HepG2 (cell line): ENCODE data around the gene SPTAN1. TPM values are rescaled to one million over a fixed set of nuclear protein-coding genes. Genes with fewer than 3 reads are reported as not detected.

Experiments
- ATAC-seq: fragments of 200-7000 bp; cut with Tn5 transposase; 3 replicates; pipeline ENCODE4 v1.9.1; 2020; ENCODE audit warnings: mild to moderate bottlenecking, moderate library complexity
- BruUV-seq: library from RNA; stranded (reverse); fragments of 400-500 nt; replicated peaks from 2 replicates; lab custom pipeline; 2021; lab: Mats Ljungman, UMichigan
- CTCF ChIA-PET: fragments of 300-600 bp; formaldehyde crosslinking; extraction: SDS; loops from one replicate; lab custom pipeline; 2021; ENCODE audit warnings: low total read pairs, inconsistent platforms, low intra/inter-chr PET ratio; lab: Yijun Ruan, JAX
- POLR2A ChIA-PET: fragments of 350-600 bp; sonication (Branson Sonifier 250); formaldehyde crosslinking; loops from one replicate; lab custom pipeline; 2020; ENCODE audit warnings: antibody characterized with exemption, inconsistent platforms; lab: Yijun Ruan, JAX
- DNase-seq: peaks from one replicate; pipeline ENCODE4 v3.0.0-alpha.2; 2015; ENCODE audit warnings: low spot score
- FAIRE-seq: peaks from 3 replicates; lab custom pipeline; 2011; peaks lifted over from hg19 to GRCh38; lab: Jason Lieb, UNC
- H2AFZ ChIP-seq: one replicate; pipeline ENCODE4 v1.6.1; 2011; ENCODE audit warnings: low read length, inconsistent platforms
- H3K27ac ChIP-seq: fragments of 300-600 bp; 3 replicates; pipeline ENCODE4 v1.8.0; 2011; ENCODE audit warnings: mixed run types, mild to moderate bottlenecking, mixed read lengths, low read length, inconsistent platforms; ENCODE audit not compliant: insufficient read depth; ENCODE audit errors: extremely low read length
- H3K27me3 ChIP-seq, 2 experiments: fragments of 200-600 bp in 1 of 2; 2 replicates in 1 of 2; 3 replicates in 1 of 2; pipeline versions ENCODE4 v1.6.0 to v1.8.0; 2011; ENCODE audit warnings: low read length in 2 of 2, mild to moderate bottlenecking in 2 of 2, moderate library complexity in 2 of 2, inconsistent platforms in 1 of 2; ENCODE audit not compliant: insufficient read depth in 2 of 2, control insufficient read depth in 1 of 2
- H3K36me3 ChIP-seq, 2 experiments: fragments of 200-600 bp in 1 of 2; replicated peaks in 1 of 2; 2 replicates in 1 of 2; 3 replicates in 1 of 2; pipeline versions ENCODE4 v1.5.1 to v1.8.0; 2011; ENCODE audit warnings: low read length in 2 of 2, inconsistent platforms in 1 of 2; ENCODE audit not compliant: insufficient read depth in 2 of 2, control insufficient read depth in 1 of 2
- H3K4me1 ChIP-seq: 2 replicates; pipeline ENCODE4 v1.5.1; 2012; ENCODE audit warnings: low read length, inconsistent platforms; ENCODE audit not compliant: insufficient read depth
- H3K4me2 ChIP-seq: 2 replicates; pipeline ENCODE4 v1.6.0; 2011; ENCODE audit warnings: low read depth, low read length, inconsistent platforms
- H3K4me3 ChIP-seq, 3 experiments: fragments of 200-600 bp in 1 of 3; sonication (generic), shearing (Covaris generic) in 1 of 3; replicated peaks in 1 of 3; 2 replicates each; pipeline ENCODE4 v1.5.1; 2011 to 2016; ENCODE audit warnings: low read length in 3 of 3, inconsistent platforms in 2 of 3, low read depth in 2 of 3, mild to moderate bottlenecking in 2 of 3, control low read depth in 1 of 3, mixed read lengths in 1 of 3; ENCODE audit not compliant: insufficient read depth in 1 of 3
- H3K79me2 ChIP-seq: one replicate; pipeline ENCODE4 v1.6.1; 2011; ENCODE audit warnings: low read length, inconsistent platforms; ENCODE audit not compliant: insufficient read depth
- H3K9ac ChIP-seq: 2 replicates; pipeline ENCODE4 v1.6.0; 2011; ENCODE audit warnings: mild to moderate bottlenecking, low read depth, low read length, inconsistent platforms; ENCODE audit not compliant: insufficient read depth
- H3K9me3 ChIP-seq: 2 replicates; pipeline ENCODE4 v1.5.1; 2012; ENCODE audit warnings: mild to moderate bottlenecking, low read length
- H4K20me1 ChIP-seq: 2 replicates; pipeline ENCODE4 v1.6.0; 2011; ENCODE audit warnings: inconsistent platforms, mild to moderate bottlenecking, low read length, moderate library complexity; ENCODE audit not compliant: insufficient read depth
- ZNF160 ChIP-seq: sonication (generic); formaldehyde crosslinking; IDR thresholded peaks from 2 replicates; pipeline ENCODE4 v1.8.0; 2022; ENCODE audit warnings: mild to moderate bottlenecking, inconsistent platforms, missing genetic modification reagents
- ZNF251 ChIP-seq: sonication (generic); formaldehyde crosslinking; IDR thresholded peaks from 2 replicates; pipeline ENCODE4 v1.9.0; 2021; ENCODE audit warnings: mild to moderate bottlenecking, missing genetic modification reagents
- WGBS: methylation state at CpG from one replicate; pipeline ENCODE4 v1.1.6; 2017; ENCODE audit warnings: low lambda C conversion rate; 5-methylcytosine and 5-hydroxymethylcytosine counted together
- in situ Hi-C: cut with HindIII; loops from 2 replicates; pipeline ENCODE4 v1.10.0; 2017; ENCODE audit warnings: low pct_unique_long_range_greater_than_20kb; ENCODE audit not compliant: extremely low pct_ligation_motif_present
- intact Hi-C: fragments of 100-400 bp; cut with micrococcal nuclease; formaldehyde crosslinking; loops from one replicate; pipeline ENCODE4 v1.10.0; 2022; ENCODE audit not compliant: unreplicated experiment
- polyA plus RNA-seq, 8 experiments: library from polyadenylated mRNA; depleted of rRNA in 3 of 8; stranded (reverse) in 7 of 8; unstranded in 1 of 8; fragments of >200 nt; fragmentation: Illumina TruSeq in 4 of 8; extraction: Trizol in 4 of 8; gene quantifications; 2 replicates each; pipeline versions ENCODE4 v1.2.1 to v1.2.3, GENCODE V29; 2011 to 2016; ENCODE audit warnings: low read depth in 4 of 8, missing spikeins in 1 of 8, mixed read lengths in 1 of 8; ENCODE audit not compliant: insufficient read depth in 1 of 8
- total RNA-seq, 5 experiments: library from RNA; depleted of rRNA; stranded (reverse); fragments of >200 nt; fragmentation: Illumina TruSeq; extraction: Trizol; gene quantifications; 2 replicates each; pipeline ENCODE4 v1.2.3, GENCODE V29; 2016; ENCODE audit warnings: low read depth in 1 of 5
- TF ChIP-seq, protein P1 (sequence below), 2 experiments: fragments of 450-650 bp in 1 of 2; sonication (generic) in 1 of 2; formaldehyde crosslinking in 1 of 2; IDR thresholded peaks; 2 replicates each; pipeline versions ENCODE4 v1.6.1 to v1.8.0; 2016 to 2022; ENCODE audit warnings: antibody characterized with exemption in 1 of 2, mild to moderate bottlenecking in 1 of 2, missing genetic modification reagents in 1 of 2

SPTAN1 gene
- total and polyA plus RNA-seq, 2 of the 13 experiments (the other 11 are each of a cell fraction or from before 2014, with no cell fraction given) = 106 to 111 TPM

DNA sequence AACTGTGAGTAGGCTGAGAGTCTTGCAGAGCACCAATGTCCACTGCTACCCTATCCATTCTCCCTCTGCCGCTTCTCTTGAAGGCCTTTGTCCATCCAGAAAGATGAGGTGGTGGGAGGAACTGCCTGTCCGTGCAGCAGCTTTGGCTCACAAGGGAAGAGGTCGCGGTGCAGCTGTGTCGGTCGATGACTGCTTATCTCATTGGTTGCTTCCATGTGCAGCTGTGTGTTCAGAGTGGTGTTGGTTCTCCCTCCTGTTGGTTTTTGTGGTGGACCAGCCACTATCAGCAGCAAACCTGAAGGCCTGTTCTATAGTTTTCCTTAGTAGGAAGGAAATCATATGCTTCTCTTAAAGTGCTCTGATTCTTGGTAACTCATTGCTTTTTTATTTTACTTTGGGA, 40.7 kb downstream of the SPTAN1 start:
- WGBS = 97% methylated on average over 6 of the region's 6 CpGs
- Histone ChIP-seq H3K79me2 (no peaks in the 10 kb centered on the region), H3K27ac (no peak overlapping the region), H3K4me1 (no peaks in the 10 kb centered on the region), H3K4me2 (no peak overlapping the region), H2AFZ (no peak overlapping the region), H3K36me3 (peaks cover 30 to 72% of the 10 kb centered on the region in 2 experiments), H3K27me3 (no peaks in the 10 kb centered on the region), H3K4me3 (no peak overlapping the region), H4K20me1 (no peaks in the 10 kb centered on the region), H3K9me3 (no peaks in the 10 kb centered on the region), H3K9ac (no peak overlapping the region)
- ATAC-seq (no peak), DNase-seq (no peak), FAIRE-seq (no peak)
- ChIA-PET POLR2A (no interaction called here), CTCF (no interaction called here)
- BruUV-seq = no TSS peak
- TF ChIP-seq, protein P1, sequence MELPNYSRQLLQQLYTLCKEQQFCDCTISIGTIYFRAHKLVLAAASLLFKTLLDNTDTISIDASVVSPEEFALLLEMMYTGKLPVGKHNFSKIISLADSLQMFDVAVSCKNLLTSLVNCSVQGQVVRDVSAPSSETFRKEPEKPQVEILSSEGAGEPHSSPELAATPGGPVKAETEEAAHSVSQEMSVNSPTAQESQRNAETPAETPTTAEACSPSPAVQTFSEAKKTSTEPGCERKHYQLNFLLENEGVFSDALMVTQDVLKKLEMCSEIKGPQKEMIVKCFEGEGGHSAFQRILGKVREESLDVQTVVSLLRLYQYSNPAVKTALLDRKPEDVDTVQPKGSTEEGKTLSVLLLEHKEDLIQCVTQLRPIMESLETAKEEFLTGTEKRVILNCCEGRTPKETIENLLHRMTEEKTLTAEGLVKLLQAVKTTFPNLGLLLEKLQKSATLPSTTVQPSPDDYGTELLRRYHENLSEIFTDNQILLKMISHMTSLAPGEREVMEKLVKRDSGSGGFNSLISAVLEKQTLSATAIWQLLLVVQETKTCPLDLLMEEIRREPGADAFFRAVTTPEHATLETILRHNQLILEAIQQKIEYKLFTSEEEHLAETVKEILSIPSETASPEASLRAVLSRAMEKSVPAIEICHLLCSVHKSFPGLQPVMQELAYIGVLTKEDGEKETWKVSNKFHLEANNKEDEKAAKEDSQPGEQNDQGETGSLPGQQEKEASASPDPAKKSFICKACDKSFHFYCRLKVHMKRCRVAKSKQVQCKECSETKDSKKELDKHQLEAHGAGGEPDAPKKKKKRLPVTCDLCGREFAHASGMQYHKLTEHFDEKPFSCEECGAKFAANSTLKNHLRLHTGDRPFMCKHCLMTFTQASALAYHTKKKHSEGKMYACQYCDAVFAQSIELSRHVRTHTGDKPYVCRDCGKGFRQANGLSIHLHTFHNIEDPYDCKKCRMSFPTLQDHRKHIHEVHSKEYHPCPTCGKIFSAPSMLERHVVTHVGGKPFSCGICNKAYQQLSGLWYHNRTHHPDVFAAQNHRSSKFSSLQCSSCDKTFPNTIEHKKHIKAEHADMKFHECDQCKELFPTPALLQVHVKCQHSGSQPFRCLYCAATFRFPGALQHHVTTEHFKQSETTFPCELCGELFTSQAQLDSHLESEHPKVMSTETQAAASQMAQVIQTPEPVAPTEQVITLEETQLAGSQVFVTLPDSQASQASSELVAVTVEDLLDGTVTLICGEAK (IDR thresholded peaks at IDR 0.05) = no peak
- TF ChIP-seq, protein P1 (CRISPR knock-in tag; IDR thresholded peaks at IDR 0.05) = no peak
- TF ChIP-seq ZNF251 (CRISPR knock-in tag) = no peak
- TF ChIP-seq ZNF160 (CRISPR knock-in tag) = no peak
- intact Hi-C loops = no loop called here
- in situ Hi-C loops = no loop called here
